D341Med (cell line): ENCODE data around the gene PSMA3.

Experiments used
- DNase-seq: peaks from one replicate; pipeline ENCODE4 v3.0.0; 2012; ENCODE audit warnings: low spot score

Gene PSMA3

DNA sequence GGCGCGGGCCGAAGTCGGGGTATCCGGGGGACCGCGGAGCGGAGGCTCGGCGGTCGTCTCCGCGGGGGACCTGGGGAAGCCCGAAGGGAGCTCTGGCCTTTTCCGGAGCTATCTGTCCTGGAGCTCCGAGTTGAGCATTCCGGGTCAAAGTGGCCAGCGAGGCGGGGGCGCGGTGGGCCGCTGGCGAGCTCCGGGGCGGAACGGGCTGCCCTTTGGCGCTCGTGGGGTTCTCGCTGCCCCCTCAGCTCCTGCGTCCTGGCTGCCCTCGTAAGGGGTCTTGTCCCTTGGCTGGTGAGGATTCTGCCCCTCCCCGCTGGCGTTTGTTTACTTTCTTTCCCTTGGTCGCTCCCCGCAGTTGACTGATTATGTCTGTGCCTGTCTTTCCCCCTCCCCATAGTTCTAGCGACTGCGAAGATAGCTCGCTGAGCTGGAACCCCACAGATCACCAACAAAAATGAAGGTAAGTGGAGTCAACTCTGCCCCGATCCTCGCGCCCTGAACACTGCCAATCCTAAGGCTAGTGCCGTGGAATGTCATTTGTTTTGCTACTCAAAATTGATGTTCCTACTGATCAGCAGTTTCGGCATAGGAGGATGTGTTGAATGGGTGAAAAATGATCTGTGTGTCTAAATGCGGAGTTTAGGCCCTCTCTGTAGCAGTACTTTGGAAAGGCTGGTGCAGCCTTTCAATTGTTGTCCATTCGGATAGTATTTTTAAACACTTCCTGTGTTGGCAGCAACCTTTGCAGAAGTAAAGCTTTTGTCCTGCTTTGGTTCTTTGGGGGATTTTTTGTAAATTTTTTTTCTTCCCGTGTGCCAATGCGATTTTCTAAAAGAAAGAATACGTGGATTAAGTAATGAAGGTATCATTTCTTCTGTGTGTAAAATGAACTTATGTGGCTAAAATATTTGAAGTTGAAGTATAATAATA, 55.0 kb downstream of the PSMA3 start:
- no peak for DNase-seq

- DNase-seq = no peak
Measured at GRCh38 chr14:58301416-58301815, 56.8 kb downstream of the PSMA3 start.

DNA sequence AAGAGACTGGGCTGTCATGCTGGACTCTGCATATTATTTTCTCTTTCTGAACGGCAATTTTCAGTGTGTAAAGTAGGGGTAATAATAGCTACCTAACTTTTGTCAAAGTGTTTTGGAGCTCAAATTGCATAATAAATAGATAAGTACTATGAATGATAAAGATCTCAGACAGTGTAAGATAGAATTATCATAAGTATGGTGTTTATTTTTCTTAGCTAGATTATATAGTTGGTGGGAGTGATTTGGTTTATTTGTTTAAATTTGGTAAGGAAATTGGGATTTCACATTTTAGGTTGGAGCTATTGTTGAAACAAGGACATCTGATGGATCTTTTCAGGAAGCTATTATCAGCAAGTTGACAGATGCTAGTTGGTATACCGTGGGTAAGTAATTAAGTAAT, 61.1 kb downstream of the PSMA3 start:
- no peak for DNase-seq

GRCh38 chr14:58307597-58308316, 63.1 kb downstream of the PSMA3 start:
- DNase-seq = no peak

GRCh38 chr14:58309086-58309485, 64.4 kb downstream of the PSMA3 start:
- no peak for DNase-seq

DNA sequence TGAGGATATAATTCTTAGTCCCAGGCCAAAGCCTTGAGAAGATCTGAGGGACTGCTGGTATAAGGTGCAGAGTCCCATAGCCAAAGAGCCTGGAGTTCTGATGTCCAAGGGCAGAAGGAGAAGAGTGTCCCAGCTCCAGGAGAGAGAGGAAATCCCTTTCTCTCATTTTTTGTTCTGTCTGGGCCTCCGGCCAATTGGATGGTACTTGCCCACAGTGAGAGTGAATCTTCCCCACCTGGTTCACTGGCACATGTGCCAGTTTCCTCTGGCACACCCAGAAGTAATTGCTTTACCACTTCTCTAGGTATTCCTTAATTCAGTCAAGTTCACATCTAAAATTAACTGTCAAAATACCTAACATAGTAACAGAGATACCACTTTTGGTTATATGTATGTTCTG, 69.1 kb downstream of the PSMA3 start:
- no peak for DNase-seq

DNA sequence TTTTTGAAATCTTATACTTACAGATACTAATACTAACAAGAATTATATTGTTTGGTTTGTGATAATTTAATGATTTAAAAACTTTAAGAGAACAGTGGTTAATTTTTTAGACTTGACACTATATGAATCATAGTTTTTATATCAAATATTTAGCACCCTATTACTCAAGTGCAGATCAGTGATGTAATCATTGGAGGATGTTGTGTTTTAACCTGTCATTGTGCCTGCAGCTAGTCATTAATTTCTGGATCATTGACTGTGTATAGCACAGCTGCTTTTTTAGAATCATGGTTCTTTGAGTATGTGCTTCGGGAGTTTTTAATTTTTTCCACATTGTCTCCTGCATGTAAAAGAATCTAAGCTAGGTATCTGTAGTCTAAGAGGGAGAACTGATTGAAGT, 71.0 kb downstream of the PSMA3 start:
- DNase-seq = no peak
